BLaER1 treated with 17β-estradiol and CSF1 and Interleukin-3, amounts not matched to agents 10 nM and 100 nM (cell line): ENCODE results near the gene ARSI.
A peak's percentile ranks its signal among the peaks of the same experiment; 100 is the strongest.

Experiments used
- H3K27ac ChIP-seq, 11 experiments: shearing (Covaris generic); formaldehyde crosslinking; 2 replicates each; pipeline ENCODE4 v1.8.1; 2022
- H3K27me3 ChIP-seq, 11 experiments: shearing (Covaris generic); formaldehyde crosslinking; 2 replicates each; pipeline ENCODE4 v1.8.1; 2022
- H3K36me3 ChIP-seq, 11 experiments: shearing (Covaris generic); formaldehyde crosslinking; 2 replicates each; pipeline ENCODE4 v1.8.1; 2022
- H3K4me1 ChIP-seq, 10 experiments: shearing (Covaris generic); formaldehyde crosslinking; 2 replicates each; pipeline ENCODE4 v1.8.1; 2022
- H3K4me2 ChIP-seq, 11 experiments: shearing (Covaris generic); formaldehyde crosslinking; 2 replicates each; pipeline ENCODE4 v1.8.1; 2022
- H3K4me3 ChIP-seq, 10 experiments: shearing (Covaris generic); formaldehyde crosslinking; 2 replicates each; pipeline ENCODE4 v1.8.1; 2022
- H3K9ac ChIP-seq, 11 experiments: shearing (Covaris generic); formaldehyde crosslinking; 2 replicates each; pipeline ENCODE4 v1.8.1; 2022
- H3K9me3 ChIP-seq, 11 experiments: shearing (Covaris generic); formaldehyde crosslinking; replicated peaks in 1 of 11; 2 replicates each; pipeline ENCODE4 v1.8.1; 2022
- H4K20me1 ChIP-seq, 11 experiments: shearing (Covaris generic); formaldehyde crosslinking; 2 replicates each; pipeline ENCODE4 v1.8.1; 2022
- Cebpa-rat ChIP-seq, 11 experiments: shearing (Covaris generic); IDR thresholded peaks; 2 replicates each; pipeline ENCODE4 v1.8.1; 2022

The ARSI gene

DNA sequence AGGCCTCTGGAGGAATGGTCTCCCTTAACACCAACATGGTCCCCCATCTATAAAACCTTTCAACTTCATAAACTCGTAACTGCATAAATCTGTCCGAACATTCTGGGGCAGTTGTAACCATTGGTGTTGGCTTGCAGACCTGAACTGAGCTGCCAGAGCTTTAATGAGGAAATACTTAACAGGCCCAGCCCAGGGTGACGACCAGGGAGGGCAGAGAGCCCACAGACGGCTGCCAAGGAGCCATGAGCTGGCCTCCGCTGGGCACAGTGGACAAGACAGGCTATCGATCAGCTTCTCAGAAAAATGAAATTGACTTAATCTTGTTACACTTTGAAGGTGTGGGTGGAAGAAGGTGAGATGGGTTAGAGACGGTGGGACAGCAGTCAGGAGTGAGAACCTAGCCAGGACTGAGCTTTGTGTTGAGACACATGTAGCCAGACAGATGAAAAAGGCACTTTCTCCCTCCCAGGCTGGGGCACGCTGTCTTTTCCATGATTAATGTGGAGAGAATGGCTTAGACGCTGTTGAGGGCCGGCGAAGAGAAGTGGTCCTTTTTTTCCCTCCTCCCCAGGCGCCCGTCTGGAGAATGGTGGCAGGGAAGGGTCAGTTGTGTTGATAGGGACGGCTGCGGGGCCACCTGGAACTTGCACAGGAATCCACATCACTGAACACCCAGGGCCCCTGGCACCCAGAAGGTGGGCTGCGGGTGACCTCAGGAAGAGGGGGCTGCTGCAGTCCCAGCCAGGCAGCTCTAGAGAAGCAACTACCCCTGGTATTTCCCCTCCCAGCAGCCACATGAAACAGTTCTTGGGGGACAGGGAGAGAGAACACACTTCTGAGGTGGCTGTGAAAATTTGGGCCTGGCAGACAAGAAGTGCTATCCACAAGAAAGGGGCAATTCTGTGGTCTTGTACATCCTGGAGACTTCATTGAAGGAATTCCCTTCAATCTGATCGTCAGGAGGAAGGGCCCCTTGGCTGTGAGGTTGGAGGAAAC is 27.5 kb upstream of the ARSI start:
- H3K4me1 ChIP-seq, result peaks cover 8 to 27% (median 20%) of the 10 kb centered on the region in 10 experiments; a peak in 17 of 20 replicates
- no peaks in the 10 kb centered on the region for H4K20me1 ChIP-seq
- no peak overlapping the region for H3K9ac ChIP-seq
- peak overlapping the region in 7 of 11 experiments; percentile 22 to 50 (median 34); a peak in 11 of 22 replicates for H3K4me2 ChIP-seq
- no peaks in the 10 kb centered on the region for H3K9me3 ChIP-seq
- TF ChIP-seq Cebpa-rat (IDR thresholded peaks at IDR 0.05), result no peak
- H3K27ac ChIP-seq, result no peak overlapping the region
- H3K4me3 ChIP-seq, result no peak overlapping the region
- H3K36me3 ChIP-seq, result no peaks in the 10 kb centered on the region
- H3K27me3 ChIP-seq, result no peaks in the 10 kb centered on the region

DNA sequence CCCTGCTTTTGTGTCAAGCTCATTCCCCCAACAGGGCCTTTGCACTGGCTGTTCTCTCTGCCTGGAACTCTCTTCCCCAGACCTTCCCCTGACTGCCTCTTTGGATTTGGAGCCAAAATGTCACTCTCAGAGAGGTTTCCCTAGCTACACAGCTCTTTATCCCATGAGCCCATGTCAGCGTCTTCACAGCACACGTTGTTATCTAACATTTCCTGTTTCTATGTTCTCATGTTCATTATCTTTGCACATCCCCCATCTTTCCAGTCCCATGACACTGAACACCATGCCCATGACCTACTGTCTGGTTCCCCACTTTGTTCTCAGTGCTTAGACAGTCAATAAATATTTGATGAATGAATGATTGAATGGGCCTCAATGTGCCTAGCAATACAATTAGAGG is 26.3 kb upstream of the ARSI start:
- TF ChIP-seq Cebpa-rat (IDR thresholded peaks at IDR 0.05), result no peak
- H3K9ac ChIP-seq, result no peak overlapping the region
- peaks cover 8 to 27% (median 20%) of the 10 kb centered on the region in 10 experiments; a peak in 17 of 20 replicates for H3K4me1 ChIP-seq
- H4K20me1 ChIP-seq, result no peaks in the 10 kb centered on the region
- no peaks in the 10 kb centered on the region for H3K36me3 ChIP-seq
- H3K27me3 ChIP-seq, result no peaks in the 10 kb centered on the region
- H3K4me2 ChIP-seq, result peak overlapping the region; percentile 1 to 51 (median 29); a peak in 18 of 22 replicates
- H3K9me3 ChIP-seq, result no peaks in the 10 kb centered on the region
- no peak overlapping the region for H3K4me3 ChIP-seq
- H3K27ac ChIP-seq, result no peak overlapping the region

DNA sequence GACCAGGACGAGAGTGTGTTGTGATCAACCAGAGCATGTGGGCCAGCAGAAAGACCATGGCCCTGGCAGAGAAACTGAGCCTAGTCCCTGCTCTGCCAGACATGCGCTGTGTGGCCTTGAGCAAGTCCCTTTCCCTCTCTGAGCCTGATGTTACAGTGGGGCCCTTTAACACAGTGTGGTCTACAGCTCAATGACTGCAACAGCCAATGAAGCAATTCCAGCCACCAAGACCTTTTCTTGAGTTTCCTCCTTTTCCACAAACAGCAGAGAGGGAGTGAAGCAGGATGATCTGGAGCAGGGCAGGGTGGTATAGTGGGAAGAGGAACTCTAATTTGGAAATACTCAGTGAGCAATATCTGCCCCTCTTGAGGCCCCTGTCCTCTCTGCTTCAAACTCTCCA is 25.8 kb upstream of the ARSI start:
- H3K27me3 ChIP-seq, result no peaks in the 10 kb centered on the region
- peaks cover 8 to 27% (median 20%) of the 10 kb centered on the region in 10 experiments; a peak in 17 of 20 replicates for H3K4me1 ChIP-seq

DNA sequence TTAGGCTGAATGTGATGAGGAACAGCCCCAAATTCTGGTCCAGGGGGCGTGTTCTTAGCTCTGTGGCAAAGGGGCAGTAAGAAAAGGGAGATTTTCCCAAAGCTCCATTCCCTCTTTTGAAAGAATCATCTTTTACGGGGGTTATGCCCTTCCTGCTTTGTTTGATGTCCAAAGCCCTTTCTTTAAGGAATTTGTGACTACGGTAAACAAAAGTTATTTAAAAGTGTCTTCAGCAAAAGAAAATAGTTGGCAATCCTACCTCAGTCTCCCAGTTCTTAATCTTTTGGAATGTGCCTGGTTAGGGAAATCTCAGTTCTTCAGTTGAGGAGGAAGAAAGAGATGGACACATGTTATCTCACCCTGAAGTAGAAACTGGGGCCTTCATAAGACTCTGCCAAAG is 24.4 kb upstream of the ARSI start:
- H3K27me3 ChIP-seq, result no peaks in the 10 kb centered on the region
- no peak overlapping the region for H3K27ac ChIP-seq
- peaks cover 8 to 27% (median 20%) of the 10 kb centered on the region in 10 experiments; a peak in 17 of 20 replicates for H3K4me1 ChIP-seq
- no peak overlapping the region for H3K4me2 ChIP-seq
- H3K9me3 ChIP-seq, result no peaks in the 10 kb centered on the region
- no peak overlapping the region for H3K4me3 ChIP-seq
- H3K9ac ChIP-seq, result no peak overlapping the region
- TF ChIP-seq Cebpa-rat (IDR thresholded peaks at IDR 0.05), result no peak
- H4K20me1 ChIP-seq, result no peaks in the 10 kb centered on the region
- no peaks in the 10 kb centered on the region for H3K36me3 ChIP-seq

More for the DNA sequence above, 25.8 kb upstream of the ARSI start:
- Histone ChIP-seq H3K9ac (no peak overlapping the region), H3K4me3 (no peak overlapping the region), H3K27ac (no peak overlapping the region), H4K20me1 (no peaks in the 10 kb centered on the region), H3K9me3 (no peaks in the 10 kb centered on the region), H3K36me3 (no peaks in the 10 kb centered on the region), H3K4me2 (peak overlapping the region in 10 of 11 experiments; percentile 1 to 51 (median 28); a peak in 13 of 22 replicates)
- TF ChIP-seq Cebpa-rat (IDR thresholded peaks at IDR 0.05), result no peak

DNA sequence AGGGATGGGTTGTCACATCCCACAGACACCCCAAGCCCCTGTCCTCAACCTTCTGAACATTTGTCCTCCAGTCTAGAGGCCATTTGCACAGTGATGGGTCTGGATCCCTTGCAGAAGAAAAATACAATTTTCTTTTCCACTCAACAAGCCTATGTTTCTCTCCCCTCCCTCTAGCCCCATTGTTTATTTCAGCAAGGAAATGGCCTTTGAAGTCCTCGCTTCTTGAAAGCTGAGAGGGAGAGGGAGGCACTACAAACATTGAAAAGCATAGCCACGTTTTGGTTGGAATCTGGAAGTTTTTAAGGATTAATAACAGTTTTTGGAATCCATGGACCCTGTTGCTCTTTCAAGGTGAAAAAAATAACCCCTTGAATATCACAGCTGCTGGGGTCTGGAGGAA is 24.0 kb upstream of the ARSI start:
- TF ChIP-seq Cebpa-rat (IDR thresholded peaks at IDR 0.05), result no peak
- H3K4me3 ChIP-seq, result no peak overlapping the region
- H3K27ac ChIP-seq, result no peak overlapping the region
- no peak overlapping the region for H3K9ac ChIP-seq
- H3K4me2 ChIP-seq, result no peak overlapping the region
- H3K4me1 ChIP-seq, result peaks cover 8 to 27% (median 20%) of the 10 kb centered on the region in 10 experiments; a peak in 17 of 20 replicates
- no peaks in the 10 kb centered on the region for H4K20me1 ChIP-seq
- no peaks in the 10 kb centered on the region for H3K27me3 ChIP-seq
- H3K9me3 ChIP-seq, result no peaks in the 10 kb centered on the region
- no peaks in the 10 kb centered on the region for H3K36me3 ChIP-seq

DNA sequence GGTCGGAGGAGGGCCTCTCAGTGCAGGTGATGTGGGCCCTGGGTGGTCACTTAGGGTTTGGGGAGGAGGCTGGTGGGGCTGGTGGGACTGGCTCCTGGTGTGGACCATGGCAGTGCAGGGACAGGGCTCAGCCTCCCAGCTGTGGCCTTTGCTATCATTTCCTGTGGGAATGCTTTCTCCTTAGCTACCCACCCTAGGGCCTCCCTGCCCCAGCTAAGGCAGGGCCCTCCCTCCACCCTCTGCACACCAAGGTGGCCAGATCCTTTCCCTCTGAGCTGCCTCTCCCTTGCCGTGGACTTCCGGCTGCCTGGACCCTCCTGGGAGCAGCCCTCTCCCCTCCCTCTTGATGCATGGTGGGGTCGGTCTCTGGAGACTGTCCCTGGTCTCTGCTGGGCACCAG is 22.7 kb upstream of the ARSI start:
- H4K20me1 ChIP-seq, result no peaks in the 10 kb centered on the region
- peaks cover 8 to 21% (median 16%) of the 10 kb centered on the region in 10 experiments; a peak in 17 of 20 replicates for H3K4me1 ChIP-seq
- no peak overlapping the region for H3K4me3 ChIP-seq
- no peaks in the 10 kb centered on the region for H3K27me3 ChIP-seq
- no peak overlapping the region for H3K27ac ChIP-seq
- TF ChIP-seq Cebpa-rat (IDR thresholded peaks at IDR 0.05), result no peak
- peak overlapping the region in 2 of 11 experiments; percentile 15 to 26; a peak in 2 of 22 replicates for H3K4me2 ChIP-seq
- H3K9me3 ChIP-seq, result no peaks in the 10 kb centered on the region
- H3K9ac ChIP-seq, result no peak overlapping the region
- no peaks in the 10 kb centered on the region for H3K36me3 ChIP-seq

DNA sequence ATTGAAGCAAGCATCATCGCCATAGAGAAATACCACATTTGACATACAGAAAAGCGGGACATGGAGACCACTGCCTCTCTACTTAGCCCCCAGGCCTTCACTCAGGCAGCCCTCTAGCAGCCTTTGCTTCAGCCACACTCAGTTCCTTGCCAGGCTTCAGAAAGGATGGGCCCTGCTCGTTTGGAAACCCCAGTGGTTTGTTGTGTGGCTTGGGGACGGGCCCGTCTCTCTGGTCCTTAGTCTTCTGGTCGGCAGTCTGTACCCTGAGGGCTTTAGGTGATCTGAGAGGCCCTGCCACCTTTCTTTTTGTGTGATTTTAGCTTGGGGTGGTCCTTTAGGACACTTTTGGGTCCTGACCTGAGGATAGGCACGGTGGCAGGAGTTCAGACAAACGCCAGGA is 21.1 kb upstream of the ARSI start:
- TF ChIP-seq Cebpa-rat (IDR thresholded peaks at IDR 0.05), result no peak
- Histone ChIP-seq H3K9me3 (no peaks in the 10 kb centered on the region), H3K36me3 (no peaks in the 10 kb centered on the region), H3K9ac (no peak overlapping the region), H3K4me1 (peaks cover 4 to 21% (median 14%) of the 10 kb centered on the region in 10 experiments; a peak in 18 of 20 replicates), H3K27ac (no peak overlapping the region), H3K4me2 (no peak overlapping the region), H4K20me1 (no peaks in the 10 kb centered on the region), H3K4me3 (no peak overlapping the region), H3K27me3 (no peaks in the 10 kb centered on the region)

DNA sequence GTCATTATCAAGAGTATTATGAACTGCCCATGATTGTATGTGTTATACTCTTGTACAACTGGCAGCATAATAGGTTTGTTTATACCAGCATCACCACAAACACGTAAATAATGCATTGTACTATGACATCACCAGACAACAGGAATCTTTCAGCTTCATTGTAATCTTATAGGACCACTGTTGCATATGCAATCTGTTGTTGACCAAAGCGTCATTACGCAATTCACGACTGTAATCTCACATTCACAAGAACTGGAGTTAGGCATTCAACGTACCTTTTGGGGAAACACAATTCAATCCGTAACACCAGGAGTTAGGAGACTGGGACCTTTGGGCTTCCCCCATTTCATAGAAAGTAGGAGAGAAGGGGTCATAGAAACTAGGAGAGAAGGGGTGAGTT is 20.4 kb upstream of the ARSI start:
- peaks cover 0 to 20% (median 14%) of the 10 kb centered on the region in 10 experiments; a peak in 14 of 20 replicates for H3K4me1 ChIP-seq
- H3K9ac ChIP-seq, result no peak overlapping the region
- H3K4me3 ChIP-seq, result no peak overlapping the region
- H3K27me3 ChIP-seq, result no peaks in the 10 kb centered on the region
- TF ChIP-seq Cebpa-rat (IDR thresholded peaks at IDR 0.05), result peak in 6 of 11 experiments; percentile 22 to 86 (median 62); a peak in 8 of 22 replicates
- H3K27ac ChIP-seq, result no peak overlapping the region
- no peaks in the 10 kb centered on the region for H4K20me1 ChIP-seq
- H3K36me3 ChIP-seq, result no peaks in the 10 kb centered on the region
- no peak overlapping the region for H3K4me2 ChIP-seq
- no peaks in the 10 kb centered on the region for H3K9me3 ChIP-seq

DNA sequence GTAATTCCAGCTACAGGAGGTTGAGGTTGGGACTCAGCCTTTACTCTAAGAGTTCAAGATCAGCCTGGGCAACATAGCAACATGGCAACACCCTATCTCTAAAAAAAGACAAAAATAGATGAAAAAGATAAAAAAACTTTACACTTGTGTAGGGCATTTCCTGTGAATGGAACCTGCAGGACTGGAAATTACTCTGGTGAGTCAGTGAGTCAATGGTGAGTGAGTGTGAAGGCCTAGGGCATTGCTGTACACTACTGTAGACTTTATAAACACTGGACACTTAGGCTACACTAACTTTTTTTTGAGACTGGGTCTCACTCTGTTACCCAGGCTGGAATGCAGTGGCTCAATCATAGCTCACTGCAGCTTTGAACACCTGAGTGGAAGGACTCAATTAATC is 19.5 kb upstream of the ARSI start:
- Histone ChIP-seq H4K20me1 (no peaks in the 10 kb centered on the region), H3K9me3 (no peaks in the 10 kb centered on the region), H3K4me3 (no peak overlapping the region), H3K4me2 (no peak overlapping the region), H3K27me3 (no peaks in the 10 kb centered on the region), H3K27ac (no peak overlapping the region), H3K36me3 (no peaks in the 10 kb centered on the region), H3K4me1 (peaks cover 0 to 28% (median 17%) of the 10 kb centered on the region in 10 experiments; a peak in 17 of 20 replicates), H3K9ac (no peak overlapping the region)
- TF ChIP-seq Cebpa-rat (IDR thresholded peaks at IDR 0.05), result no peak
